Lower leg skin (tissue), 3 donors: ENCODE measurements around the gene GNG10.

Experiments
- POLR2A ChIP-seq, 2 donors: fragments of 450-650 bp; IDR thresholded peaks; one replicate each; pipeline ENCODE4 v1.6.1; 2016 to 2017; ENCODE audit warnings: antibody characterized with exemption in 2 of 2, mild to moderate bottlenecking in 1 of 2, moderate library complexity in 1 of 2
- TF ChIP-seq, protein P1 (sequence below), 3 donors: fragments of 450-650 bp; IDR thresholded peaks; one replicate each; pipeline ENCODE4 v1.5.1; 2016; ENCODE audit warnings: antibody characterized with exemption in 3 of 3, mild to moderate bottlenecking in 3 of 3, moderate library complexity in 2 of 3

DNA sequence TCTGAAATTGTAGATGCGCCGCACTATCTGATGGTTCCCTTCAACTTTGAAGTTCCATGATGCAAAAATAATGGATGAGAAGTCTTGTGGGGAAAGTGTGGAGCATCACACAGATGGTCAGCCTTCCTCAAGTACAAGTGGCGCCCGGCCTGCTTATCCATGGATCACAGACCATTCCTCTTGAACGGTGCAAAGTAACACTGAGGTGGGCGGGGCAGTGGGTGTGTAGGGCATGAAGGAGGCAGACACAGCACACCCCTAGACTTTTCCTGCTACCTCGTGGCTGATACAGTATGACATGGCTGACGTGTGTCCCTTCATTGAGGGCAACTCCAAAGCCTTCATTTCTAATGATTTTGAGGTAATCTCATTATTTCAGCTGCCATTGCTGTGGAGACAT, 2.5 kb upstream of the GNG10 start:
- TF ChIP-seq, protein P1, sequence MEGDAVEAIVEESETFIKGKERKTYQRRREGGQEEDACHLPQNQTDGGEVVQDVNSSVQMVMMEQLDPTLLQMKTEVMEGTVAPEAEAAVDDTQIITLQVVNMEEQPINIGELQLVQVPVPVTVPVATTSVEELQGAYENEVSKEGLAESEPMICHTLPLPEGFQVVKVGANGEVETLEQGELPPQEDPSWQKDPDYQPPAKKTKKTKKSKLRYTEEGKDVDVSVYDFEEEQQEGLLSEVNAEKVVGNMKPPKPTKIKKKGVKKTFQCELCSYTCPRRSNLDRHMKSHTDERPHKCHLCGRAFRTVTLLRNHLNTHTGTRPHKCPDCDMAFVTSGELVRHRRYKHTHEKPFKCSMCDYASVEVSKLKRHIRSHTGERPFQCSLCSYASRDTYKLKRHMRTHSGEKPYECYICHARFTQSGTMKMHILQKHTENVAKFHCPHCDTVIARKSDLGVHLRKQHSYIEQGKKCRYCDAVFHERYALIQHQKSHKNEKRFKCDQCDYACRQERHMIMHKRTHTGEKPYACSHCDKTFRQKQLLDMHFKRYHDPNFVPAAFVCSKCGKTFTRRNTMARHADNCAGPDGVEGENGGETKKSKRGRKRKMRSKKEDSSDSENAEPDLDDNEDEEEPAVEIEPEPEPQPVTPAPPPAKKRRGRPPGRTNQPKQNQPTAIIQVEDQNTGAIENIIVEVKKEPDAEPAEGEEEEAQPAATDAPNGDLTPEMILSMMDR (IDR thresholded peaks at IDR 0.05): no peak
- no peak for TF ChIP-seq POLR2A (IDR thresholded peaks at IDR 0.05)
